GM19395 (cell line): ENCODE data around the gene KLK3.
A peak's percentile ranks its signal among the peaks of the same experiment; 100 is the strongest.
"Not testable (repeated sequence)": the region's sequence is repeated elsewhere in the genome, so short reads cannot be mapped to it uniquely, and the experiment has no call there.

ENCODE experiments used
- ATAC-seq: cut with Tn5 transposase; IDR thresholded peaks from one replicate; pipeline ENCODE4 v1.9.1; 2021; ENCODE audit warnings: mild to moderate bottlenecking, moderate library complexity; ENCODE audit not compliant: unreplicated experiment

Gene KLK3

GRCh38 chr19:50854636-50855410 is at the start of gene KLK3:
TSS of gene KLK3 (plus strand) at chr19:50854915. CDS start at chr19:50854956, 41 bp downstream.
- no peak for ATAC-seq

GRCh38 chr19:50808856-50809255 is 45.9 kb upstream of the KLK3 start:
- no peak for ATAC-seq

- ATAC-seq = not testable (repeated sequence)
These were observed 43.0 kb upstream of the KLK3 start for GRCh38 chr19:50811622-50812238.

- no peak for ATAC-seq
These were observed 42.2 kb upstream of the KLK3 start for GRCh38 chr19:50812474-50812873.

GRCh38 chr19:50814883-50815282 is 39.8 kb upstream of the KLK3 start:
- no peak for ATAC-seq

GRCh38 chr19:50815439-50815838 is 39.3 kb upstream of the KLK3 start:
- no peak for ATAC-seq

GRCh38 chr19:50817941-50818858 is 36.5 kb upstream of the KLK3 start:
- peak; percentile 50 for ATAC-seq

GRCh38 chr19:50818859-50819472 is 35.7 kb upstream of the KLK3 start:
- ATAC-seq = no peak

GRCh38 chr19:50819636-50820035 is 35.1 kb upstream of the KLK3 start:
- no peak for ATAC-seq

- ATAC-seq = no peak
These were observed 34.6 kb upstream of the KLK3 start for GRCh38 chr19:50820086-50820485.

- no peak for ATAC-seq
These were observed 34.0 kb upstream of the KLK3 start for GRCh38 chr19:50820549-50821247.

- no peak for ATAC-seq
These were observed 33.5 kb upstream of the KLK3 start for GRCh38 chr19:50821248-50821612.

GRCh38 chr19:50821622-50822021 is 33.1 kb upstream of the KLK3 start:
- no peak for ATAC-seq

GRCh38 chr19:50822661-50823208 is 32.0 kb upstream of the KLK3 start:
- ATAC-seq = no peak

GRCh38 chr19:50823389-50824042 is 31.2 kb upstream of the KLK3 start, which contains the start of gene KLK1:
TSS of gene KLK1 (minus strand) at chr19:50823787. CDS start at chr19:50823748, 39 bp downstream.
- ATAC-seq = no peak

GRCh38 chr19:50826492-50827240 is 28.0 kb upstream of the KLK3 start:
- ATAC-seq = no peak

GRCh38 chr19:50827476-50827875 is 27.2 kb upstream of the KLK3 start:
- no peak for ATAC-seq

- no peak for ATAC-seq
These were observed 24.9 kb upstream of the KLK3 start for GRCh38 chr19:50829801-50830200.
